ENCODE data around the gene NUDT1.

NUDT1 gene

GRCh38 chr7:2243458-2243857 is 1.4 kb downstream of the NUDT1 start:
- POLR2A ChIA-PET = no interaction called here
- CTCF ChIA-PET = no interaction called here
- no peak overlapping the region; the same call in 1 of the 2 replicates for H3K4me3 ChIP-seq (ENCODE audit: low read depth, low read length)
- no peak for DNase-seq (ENCODE audit: low read depth, low spot score)
- no peak for TF ChIP-seq CTCF (IDR thresholded peaks at IDR 0.05; ENCODE audit: insufficient read depth, low read length, missing control alignments)

GRCh38 chr7:2244404-2244995 is 2.5 kb downstream of the NUDT1 start:
- ChIA-PET POLR2A (no interaction called here), CTCF (interaction anchor here (1.8 kb wide), 1 partner anchor 103 kb away, joined by 9 read pairs; no protein-coding TSS in a partner anchor)
- no peak for TF ChIP-seq CTCF (IDR thresholded peaks at IDR 0.05; ENCODE audit: insufficient read depth, low read length, missing control alignments)
- DNase-seq (ENCODE audit: low read depth, low spot score) = no peak
- H3K4me3 ChIP-seq (ENCODE audit: low read depth, low read length) = no peak overlapping the region

GRCh38 chr7:2245883-2246675 is 4.1 kb downstream of the NUDT1 start:
- TF ChIP-seq CTCF (IDR thresholded peaks at IDR 0.05; ENCODE audit: insufficient read depth, low read length, missing control alignments) = no peak
- DNase-seq (ENCODE audit: low read depth, low spot score) = no peak
- H3K4me3 ChIP-seq (ENCODE audit: low read depth, low read length) = no peak overlapping the region
- ChIA-PET CTCF (interaction anchor here (1.8 kb wide), 1 partner anchor 102 kb away, joined by 9 read pairs; no protein-coding TSS in a partner anchor), POLR2A (no interaction called here)

- no peak for DNase-seq (ENCODE audit: low read depth, low spot score)
- no peak overlapping the region for H3K4me3 ChIP-seq (ENCODE audit: low read depth, low read length)
- ChIA-PET CTCF (interaction anchor here (0.5 to 3.1 kb wide), 3 partner anchors 9 to 101 kb away, joined by 3 to 33 read pairs (median 15); no protein-coding TSS in a partner anchor), POLR2A (no interaction called here)
- TF ChIP-seq CTCF (IDR thresholded peaks at IDR 0.05; ENCODE audit: insufficient read depth, low read length, missing control alignments) = peak; percentile 72
These were observed 5.3 kb downstream of the NUDT1 start for GRCh38 chr7:2247141-2247995.

- H3K4me3 ChIP-seq (ENCODE audit: low read depth, low read length) = peak overlapping the region; percentile 18; the same call in 1 of the 2 replicates
- CTCF ChIA-PET = interaction anchor here (0.7 to 3.1 kb wide), 8 partner anchors 11 to 668 kb away, joined by 3 to 33 read pairs (median 4); no protein-coding TSS in a partner anchor
- TF ChIP-seq CTCF (IDR thresholded peaks at IDR 0.05; ENCODE audit: insufficient read depth, low read length, missing control alignments) = peak; percentile 15
- DNase-seq (ENCODE audit: low read depth, low spot score) = peak; percentile 89
- POLR2A ChIA-PET = interaction anchor here (0.7 to 1.2 kb wide), 5 partner anchors 17 to 105 kb away, joined by 3 to 7 read pairs (median 5); partner anchors contain the start of genes EIF3B and MAD1L1
These were observed 7.1 kb downstream of the NUDT1 start for GRCh38 chr7:2248984-2249694.

Data from AG04449 (cell line).